SK-N-SH (cell line): ENCODE data around the gene PRKCH. TPM values are rescaled to one million over a fixed set of nuclear protein-coding genes. Genes with fewer than 3 reads are reported as not detected.

ENCODE experiments used
- CTCF ChIA-PET: fragments of 300-600, 350-600 bp; formaldehyde crosslinking; extraction: SDS; loops from one replicate; lab custom pipeline; 2021; lab: Yijun Ruan, JAX
- POLR2A ChIA-PET: fragments of 350-600 bp; sonication (Branson Sonifier 250); formaldehyde crosslinking; extraction: SDS; loops from one replicate; lab custom pipeline; 2020; ENCODE audit warnings: antibody characterized with exemption, inconsistent platforms; lab: Yijun Ruan, JAX
- DNase-seq: peaks from one replicate; pipeline ENCODE4 v3.0.0; 2012
- H2AFZ ChIP-seq: fragments of 200-600 bp; sonication (generic); 2 replicates; pipeline ENCODE4 v1.8.1; 2016; ENCODE audit warnings: antibody characterized with exemption, mild to moderate bottlenecking, low read depth
- H3F3A ChIP-seq: fragments of 200-600 bp; sonication (generic); replicated peaks from 2 replicates; pipeline ENCODE3; 2016; ENCODE audit warnings: antibody characterized with exemption, mild to moderate bottlenecking; ENCODE audit not compliant: insufficient read depth
- H3K27ac ChIP-seq, 2 experiments: fragments of 200-500 bp in 1 of 2; fragments of 200-600 bp in 1 of 2; sonication (Bioruptor generic) in 1 of 2; sonication (generic), shearing (Covaris generic) in 1 of 2; 2 replicates each; pipeline versions ENCODE4 v1.5.1 to v1.6.1; 2014 to 2016; ENCODE audit warnings: low read depth in 2 of 2, inconsistent platforms in 1 of 2, low read length in 1 of 2, mild to moderate bottlenecking in 1 of 2, mixed read lengths in 1 of 2
- H3K27me3 ChIP-seq: fragments of 200-600 bp; sonication (generic), shearing (Covaris generic); 2 replicates; pipeline ENCODE4 v1.6.1; 2016; ENCODE audit warnings: mixed run types; ENCODE audit not compliant: insufficient read depth
- H3K36me3 ChIP-seq, 2 experiments: fragments of 200-500 bp in 1 of 2; fragments of 200-600 bp in 1 of 2; sonication (Bioruptor generic) in 1 of 2; sonication (generic) in 1 of 2; replicated peaks in 1 of 2; 2 replicates each; pipeline versions ENCODE3 to v1.5.1; 2014 to 2016; ENCODE audit warnings: low read length in 1 of 2, mild to moderate bottlenecking in 1 of 2; ENCODE audit not compliant: insufficient read depth in 2 of 2, control insufficient read depth in 1 of 2
- H3K4me1 ChIP-seq, 2 experiments: fragments of 200-500 bp in 1 of 2; fragments of 200-600 bp in 1 of 2; sonication (Bioruptor generic) in 1 of 2; sonication (generic), shearing (Covaris generic) in 1 of 2; 2 replicates each; pipeline versions ENCODE4 v1.5.1 to v1.6.1; 2014 to 2016; ENCODE audit warnings: low read depth in 1 of 2, low read length in 1 of 2, mixed run types in 1 of 2; ENCODE audit not compliant: insufficient read depth in 2 of 2, control insufficient read depth in 1 of 2
- H3K4me2 ChIP-seq: fragments of 200-600 bp; sonication (generic), shearing (Covaris generic); 2 replicates; pipeline ENCODE4 v1.6.1; 2017; ENCODE audit warnings: mixed run types
- H3K4me3 ChIP-seq, 2 experiments: fragments of 200-500 bp in 1 of 2; fragments of 200-600 bp in 1 of 2; sonication (Bioruptor generic) in 1 of 2; sonication (generic), shearing (Covaris generic) in 1 of 2; 2 replicates each; pipeline versions ENCODE4 v1.5.1 to v1.8.1; 2014 to 2016; ENCODE audit warnings: low read depth in 2 of 2, inconsistent platforms in 1 of 2, low read length in 1 of 2, mild to moderate bottlenecking in 1 of 2, mixed read lengths in 1 of 2, moderate library complexity in 1 of 2
- H3K79me2 ChIP-seq: fragments of 200-600 bp; sonication (generic); 2 replicates; pipeline ENCODE4 v1.8.1; 2017; ENCODE audit warnings: mild to moderate bottlenecking; ENCODE audit not compliant: insufficient read depth
- H3K9ac ChIP-seq: fragments of 200-600 bp; sonication (generic); 2 replicates; pipeline ENCODE4 v1.6.1; 2017; ENCODE audit warnings: mixed run types
- H3K9me2 ChIP-seq: fragments of 200-600 bp; sonication (generic); 2 replicates; pipeline ENCODE4 v1.6.1; 2017; ENCODE audit warnings: mixed run types
- H3K9me3 ChIP-seq: fragments of 200-600 bp; sonication (generic); 2 replicates; pipeline ENCODE4 v1.6.1; 2017; ENCODE audit warnings: mixed run types, mild to moderate bottlenecking, moderate library complexity
- H4K20me1 ChIP-seq: fragments of 200-600 bp; sonication (generic); 2 replicates; pipeline ENCODE4 v1.6.1; 2017; ENCODE audit warnings: mild to moderate bottlenecking, mixed run types; ENCODE audit not compliant: insufficient read depth
- CHD2 ChIP-seq: fragments of 150-350 bp; IDR thresholded peaks from 2 replicates; pipeline ENCODE4 v1.6.1; 2018; ENCODE audit warnings: low read length; ENCODE audit not compliant: partially characterized antibody
- CTCF ChIP-seq: fragments of 200-600 bp; sonication (generic); IDR thresholded peaks from 2 replicates; pipeline ENCODE4 v1.6.1; 2017; ENCODE audit warnings: antibody characterized with exemption, mild to moderate bottlenecking, moderate library complexity
- EP300 ChIP-seq, 2 experiments: IDR thresholded peaks; 2 replicates each; pipeline versions ENCODE4 v1.4.0 to v1.6.1; 2012; ENCODE audit warnings: borderline replicate concordance in 1 of 2, low read depth in 1 of 2, low read length in 1 of 2
- FOXJ3 ChIP-seq: sonication (generic); formaldehyde crosslinking; IDR thresholded peaks from 2 replicates; pipeline ENCODE4 v1.5.1; 2020; ENCODE audit warnings: mild to moderate bottlenecking, missing genetic modification reagents
- JUND ChIP-seq: IDR thresholded peaks from 2 replicates; pipeline ENCODE4 v1.4.0; 2012
- RAD21 ChIP-seq: IDR thresholded peaks from 2 replicates; pipeline ENCODE4 v1.6.1; 2012; ENCODE audit warnings: mild to moderate bottlenecking, low read length
- RFX5 ChIP-seq: IDR thresholded peaks from 2 replicates; pipeline ENCODE4 v1.6.1; 2012; ENCODE audit warnings: mild to moderate bottlenecking, improper control_type of control experiment, low read length
- SIN3A ChIP-seq: IDR thresholded peaks from 2 replicates; pipeline ENCODE4 v1.6.1; 2012; ENCODE audit warnings: low read depth, mild to moderate bottlenecking, low read length, moderate library complexity, borderline replicate concordance
- SMC3 ChIP-seq: IDR thresholded peaks from 2 replicates; pipeline ENCODE4 v1.6.1; 2012; ENCODE audit warnings: low read depth, low read length, improper control_type of control experiment
- TAF1 ChIP-seq: IDR thresholded peaks from 2 replicates; pipeline ENCODE4 v1.6.1; 2012; ENCODE audit warnings: low read depth, mild to moderate bottlenecking, low read length, moderate library complexity, borderline replicate concordance
- TEAD4 ChIP-seq: IDR thresholded peaks from 2 replicates; pipeline ENCODE4 v1.4.0; 2012; ENCODE audit warnings: mild to moderate bottlenecking, borderline replicate concordance; ENCODE audit not compliant: insufficient read depth
- YY1 ChIP-seq: IDR thresholded peaks from 2 replicates; pipeline ENCODE4 v1.4.0; 2012; ENCODE audit warnings: low read depth, mild to moderate bottlenecking
- WGBS: methylation state at CpG from one replicate; pipeline ENCODE4 v1.1.6; 2017; ENCODE audit warnings: low lambda C conversion rate; 5-methylcytosine and 5-hydroxymethylcytosine counted together
- polyA plus RNA-seq, 3 experiments: library from polyadenylated mRNA; depleted of rRNA; stranded (reverse); fragments of >200 nt; gene quantifications; 2 replicates each; pipeline ENCODE4 v1.2.3, GENCODE V29; 2012
- TF ChIP-seq, protein P1 (sequence below): IDR thresholded peaks from 2 replicates; pipeline ENCODE4 v1.4.0; 2012; ENCODE audit warnings: low read depth, borderline replicate concordance
- TF ChIP-seq, protein P2 (sequence below): fragments of 150-350 bp; IDR thresholded peaks from 2 replicates; pipeline ENCODE4 v1.6.1; 2017; ENCODE audit warnings: antibody characterized with exemption, low read length, low read depth, borderline replicate concordance
- TF ChIP-seq, protein P3 (sequence below): IDR thresholded peaks from 2 replicates; pipeline ENCODE4 v1.4.0; 2012; ENCODE audit warnings: low read depth, borderline replicate concordance

Gene PRKCH
- polyA plus RNA-seq, 1 of the 3 experiments (the other 2 are of a cell fraction): 4.2 TPM

GRCh38 chr14:61598980-61599379, 277.6 kb downstream of the PRKCH start:
- peak overlapping the region; percentile 29; the same call in 1 of the 2 replicates for H2AFZ ChIP-seq
- no peaks in the 10 kb centered on the region for H3K36me3 ChIP-seq
- H3K27me3 ChIP-seq: no peaks in the 10 kb centered on the region
- no peak overlapping the region for H3K4me3 ChIP-seq
- H3K4me2 ChIP-seq: no peak overlapping the region
- H4K20me1 ChIP-seq: no peaks in the 10 kb centered on the region
- no peaks in the 10 kb centered on the region for H3K9me3 ChIP-seq
- ChIA-PET CTCF (interaction anchor here (1.2 to 1.4 kb wide), 2 partner anchors 10 to 118 kb away, joined by 3 read pairs; no protein-coding TSS in a partner anchor), POLR2A (interaction anchor here (0.6 kb wide), 1 partner anchor 129 kb away, joined by 4 read pairs; no protein-coding TSS in a partner anchor)
- peaks cover 13 to 21% of the 10 kb centered on the region in 2 experiments; a peak in 3 of 4 replicates for H3K4me1 ChIP-seq
- no peak overlapping the region for H3K9ac ChIP-seq
- H3K9me2 ChIP-seq: no peaks in the 10 kb centered on the region
- no peaks in the 10 kb centered on the region for H3K79me2 ChIP-seq
- TF ChIP-seq RFX5 (no peak), SIN3A (no peak), TAF1 (no peak), SMC3 (no peak), TEAD4 (no peak)
- TF ChIP-seq, protein P1, sequence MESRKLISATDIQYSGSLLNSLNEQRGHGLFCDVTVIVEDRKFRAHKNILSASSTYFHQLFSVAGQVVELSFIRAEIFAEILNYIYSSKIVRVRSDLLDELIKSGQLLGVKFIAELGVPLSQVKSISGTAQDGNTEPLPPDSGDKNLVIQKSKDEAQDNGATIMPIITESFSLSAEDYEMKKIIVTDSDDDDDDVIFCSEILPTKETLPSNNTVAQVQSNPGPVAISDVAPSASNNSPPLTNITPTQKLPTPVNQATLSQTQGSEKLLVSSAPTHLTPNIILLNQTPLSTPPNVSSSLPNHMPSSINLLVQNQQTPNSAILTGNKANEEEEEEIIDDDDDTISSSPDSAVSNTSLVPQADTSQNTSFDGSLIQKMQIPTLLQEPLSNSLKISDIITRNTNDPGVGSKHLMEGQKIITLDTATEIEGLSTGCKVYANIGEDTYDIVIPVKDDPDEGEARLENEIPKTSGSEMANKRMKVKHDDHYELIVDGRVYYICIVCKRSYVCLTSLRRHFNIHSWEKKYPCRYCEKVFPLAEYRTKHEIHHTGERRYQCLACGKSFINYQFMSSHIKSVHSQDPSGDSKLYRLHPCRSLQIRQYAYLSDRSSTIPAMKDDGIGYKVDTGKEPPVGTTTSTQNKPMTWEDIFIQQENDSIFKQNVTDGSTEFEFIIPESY: no peak
- peak overlapping the region in 1 of 2 experiments; percentile 7; a peak in 1 of 4 replicates for H3K27ac ChIP-seq
- DNase-seq: no peak
- H3F3A ChIP-seq: peaks cover 21% of the 10 kb centered on the region
- WGBS: 40% methylated on average over 1 of the region's 1 CpG

DNA sequence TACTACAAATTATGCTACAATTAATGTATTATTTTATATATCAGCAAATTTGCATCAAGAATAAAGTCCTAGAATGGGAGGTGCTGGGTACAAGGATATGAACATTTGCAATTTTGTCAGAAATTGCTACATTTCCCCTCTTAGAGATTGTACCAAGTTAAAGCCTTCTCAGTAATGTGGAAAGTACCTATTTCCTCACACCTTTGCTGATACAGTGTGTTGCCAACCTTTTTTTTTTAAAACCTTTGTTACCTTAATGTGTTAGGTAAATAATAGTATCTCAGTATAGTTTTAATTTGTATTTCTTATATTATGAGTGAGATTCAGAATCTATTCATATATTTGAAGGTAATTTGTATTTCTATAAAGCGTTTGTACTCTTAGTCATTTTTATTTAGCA, 278.6 kb downstream of the PRKCH start:
- 88% methylated on average over 1 of the region's 1 CpG for WGBS
- Histone ChIP-seq H3K4me3 (no peak overlapping the region), H3K27ac (no peak overlapping the region), H3K9me3 (no peaks in the 10 kb centered on the region), H3K79me2 (no peaks in the 10 kb centered on the region), H3K27me3 (no peaks in the 10 kb centered on the region), H3K9me2 (no peaks in the 10 kb centered on the region), H3K4me1 (peaks cover 13 to 21% of the 10 kb centered on the region in 2 experiments; a peak in 3 of 4 replicates)
- DNase-seq: no peak
- CTCF ChIA-PET: no interaction called here
- no peak for TF ChIP-seq SMC3
- TF ChIP-seq, protein P2, sequence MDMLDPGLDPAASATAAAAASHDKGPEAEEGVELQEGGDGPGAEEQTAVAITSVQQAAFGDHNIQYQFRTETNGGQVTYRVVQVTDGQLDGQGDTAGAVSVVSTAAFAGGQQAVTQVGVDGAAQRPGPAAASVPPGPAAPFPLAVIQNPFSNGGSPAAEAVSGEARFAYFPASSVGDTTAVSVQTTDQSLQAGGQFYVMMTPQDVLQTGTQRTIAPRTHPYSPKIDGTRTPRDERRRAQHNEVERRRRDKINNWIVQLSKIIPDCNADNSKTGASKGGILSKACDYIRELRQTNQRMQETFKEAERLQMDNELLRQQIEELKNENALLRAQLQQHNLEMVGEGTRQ: no peak
- no peak for TF ChIP-seq EP300 (IDR thresholded peaks at IDR 0.05; ENCODE audit: borderline replicate concordance in 1 of 2, low read depth in 1 of 2, low read length in 1 of 2)
- TF ChIP-seq CHD2: no peak
- no peak for TF ChIP-seq JUND
- TF ChIP-seq CTCF: no peak
- TF ChIP-seq, protein P3, sequence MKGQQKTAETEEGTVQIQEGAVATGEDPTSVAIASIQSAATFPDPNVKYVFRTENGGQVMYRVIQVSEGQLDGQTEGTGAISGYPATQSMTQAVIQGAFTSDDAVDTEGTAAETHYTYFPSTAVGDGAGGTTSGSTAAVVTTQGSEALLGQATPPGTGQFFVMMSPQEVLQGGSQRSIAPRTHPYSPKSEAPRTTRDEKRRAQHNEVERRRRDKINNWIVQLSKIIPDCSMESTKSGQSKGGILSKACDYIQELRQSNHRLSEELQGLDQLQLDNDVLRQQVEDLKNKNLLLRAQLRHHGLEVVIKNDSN: no peak
- TF ChIP-seq YY1: no peak
- no peak for TF ChIP-seq TEAD4
- TF ChIP-seq RAD21: no peak
- TF ChIP-seq FOXJ3 (CRISPR knock-in tag): no peak
- TF ChIP-seq, all 33 proteins: peak for 0
- no peak overlapping the region for H3K9ac ChIP-seq
- H3K36me3 ChIP-seq: no peaks in the 10 kb centered on the region
- POLR2A ChIA-PET: no interaction called here
- no peak overlapping the region for H3K4me2 ChIP-seq
- H3F3A ChIP-seq: peaks cover 12% of the 10 kb centered on the region
- H2AFZ ChIP-seq: no peak overlapping the region
- no peaks in the 10 kb centered on the region for H4K20me1 ChIP-seq
